H1 (cell line): ENCODE measurements around the gene LOXL4. TPM values are rescaled to one million over a fixed set of nuclear protein-coding genes. Genes with fewer than 3 reads are reported as not detected.

Experiments used
- CTCF ChIA-PET: fragments of 300-600 bp; sonication (Branson Sonifier 250); formaldehyde crosslinking; loops from one replicate; lab custom pipeline; 2021; ENCODE audit not compliant: partially characterized antibody; lab: Charles Lee
- POLR2A ChIA-PET: fragments of 300-600 bp; sonication (Branson Sonifier 250); formaldehyde crosslinking; loops from one replicate; lab custom pipeline; 2021; ENCODE audit warnings: inconsistent platforms; ENCODE audit not compliant: partially characterized antibody; lab: Charles Lee
- DNase-seq, 2 experiments: peaks; one replicate each; pipeline versions ENCODE4 v3.0.0 to v3.0.0-alpha.2; 2010 to 2022; ENCODE audit warnings: low spot score in 2 of 2, low read depth in 1 of 2, mixed read lengths in 1 of 2
- FAIRE-seq: peaks from 2 replicates; lab custom pipeline; 2011; peaks lifted over from hg19 to GRCh38; lab: Jason Lieb, UNC
- H2AFZ ChIP-seq: 2 replicates; pipeline ENCODE4 v1.8.1; 2012; ENCODE audit warnings: low read length, inconsistent platforms
- H2AK5ac ChIP-seq: 2 replicates; pipeline ENCODE4 v1.6.1; 2013; ENCODE audit warnings: low read depth, low read length
- H2BK120ac ChIP-seq: replicated peaks from 2 replicates; pipeline ENCODE3; 2013; ENCODE audit warnings: low read depth, low read length, inconsistent platforms
- H2BK12ac ChIP-seq: 2 replicates; pipeline ENCODE4 v1.6.1; 2013; ENCODE audit warnings: low read depth, low read length
- H2BK15ac ChIP-seq: 2 replicates; pipeline ENCODE4 v1.6.1; 2013; ENCODE audit warnings: low read length
- H2BK20ac ChIP-seq: 2 replicates; pipeline ENCODE4 v1.6.1; 2013; ENCODE audit warnings: low read length
- H2BK5ac ChIP-seq: 2 replicates; pipeline ENCODE4 v1.6.1; 2013; ENCODE audit warnings: low read depth, low read length
- H3K14ac ChIP-seq: 2 replicates; pipeline ENCODE4 v1.6.1; 2013; ENCODE audit warnings: inconsistent platforms; ENCODE audit not compliant: insufficient read length
- H3K18ac ChIP-seq: 2 replicates; pipeline ENCODE4 v1.6.1; 2013; ENCODE audit warnings: low read length; ENCODE audit errors: extremely low read depth
- H3K23ac ChIP-seq: 2 replicates; pipeline ENCODE4 v1.6.1; 2013; ENCODE audit warnings: inconsistent platforms; ENCODE audit not compliant: insufficient read length
- H3K23me2 ChIP-seq: 2 replicates; pipeline ENCODE4 v1.6.1; 2013; ENCODE audit warnings: low read depth, low read length
- H3K27ac ChIP-seq: 2 replicates; pipeline ENCODE4 v1.6.1; 2011; ENCODE audit warnings: low read depth, low read length, inconsistent platforms
- H3K27me3 ChIP-seq, 4 experiments: replicated peaks in 1 of 4; 1 replicate in 1 of 4; 2 replicates in 3 of 4; pipeline versions ENCODE4 v1.6.1 to v1.8.1; 2011 to 2013; ENCODE audit warnings: low read length in 3 of 4, mild to moderate bottlenecking in 3 of 4, inconsistent platforms in 2 of 4, mixed read lengths in 2 of 4, moderate library complexity in 1 of 4; ENCODE audit not compliant: control insufficient read depth in 3 of 4, insufficient read depth in 3 of 4; ENCODE audit errors: extremely low read depth in 1 of 4
- H3K36me3 ChIP-seq, 4 experiments: 2 replicates each; pipeline versions ENCODE4 v1.6.1 to v1.8.1; 2011 to 2013; ENCODE audit warnings: mild to moderate bottlenecking in 4 of 4, low read length in 3 of 4, moderate library complexity in 2 of 4, control low read depth in 1 of 4, inconsistent platforms in 1 of 4; ENCODE audit not compliant: insufficient read depth in 4 of 4, control insufficient read depth in 2 of 4
- H3K4ac ChIP-seq: replicated peaks from 2 replicates; pipeline ENCODE3; 2013; ENCODE audit warnings: low read length, low read depth, mixed read lengths, inconsistent platforms; ENCODE audit not compliant: insufficient read length
- H3K4me1 ChIP-seq, 4 experiments: replicated peaks in 1 of 4; 1 replicate in 1 of 4; 2 replicates in 3 of 4; pipeline versions ENCODE4 v1.6.1 to v1.8.1; 2011 to 2013; ENCODE audit warnings: low read length in 3 of 4, inconsistent platforms in 2 of 4, mixed read lengths in 1 of 4; ENCODE audit not compliant: insufficient read depth in 4 of 4, control insufficient read depth in 3 of 4
- H3K4me2 ChIP-seq, 2 experiments: 2 replicates each; pipeline versions ENCODE4 v1.6.1 to v1.8.1; 2011 to 2013; ENCODE audit warnings: low read depth in 2 of 2, low read length in 2 of 2, control low read depth in 1 of 2, inconsistent platforms in 1 of 2, mild to moderate bottlenecking in 1 of 2; ENCODE audit not compliant: insufficient read depth in 1 of 2
- H3K4me3 ChIP-seq, 4 experiments: fragments of 200-600, 300-600 bp in 1 of 4; sonication (generic), shearing (Covaris generic), sonication (Bioruptor Twin) in 1 of 4; 2 replicates each; pipeline versions ENCODE4 v1.5.1 to v1.8.1; 2011 to 2016; ENCODE audit warnings: low read length in 4 of 4, low read depth in 3 of 4, control low read depth in 2 of 4, inconsistent platforms in 2 of 4, mild to moderate bottlenecking in 2 of 4, mixed read lengths in 1 of 4, moderate library complexity in 1 of 4; ENCODE audit not compliant: insufficient read depth in 2 of 4; ENCODE audit errors: extremely low read depth in 1 of 4
- H3K56ac ChIP-seq: replicated peaks from 2 replicates; pipeline ENCODE3; 2013; ENCODE audit warnings: low read depth, mild to moderate bottlenecking, mixed read lengths, low read length, inconsistent platforms; ENCODE audit not compliant: insufficient read length
- H3K79me1 ChIP-seq: 2 replicates; pipeline ENCODE4 v1.6.1; 2013; ENCODE audit warnings: low read depth, low read length, control low read depth
- H3K79me2 ChIP-seq, 2 experiments: 2 replicates each; pipeline versions ENCODE4 v1.6.1 to v1.8.1; 2012 to 2013; ENCODE audit warnings: low read length in 2 of 2, mild to moderate bottlenecking in 2 of 2, inconsistent platforms in 1 of 2; ENCODE audit not compliant: insufficient read depth in 2 of 2, control insufficient read depth in 1 of 2
- H3K9ac ChIP-seq, 4 experiments: replicated peaks in 1 of 4; 1 replicate in 1 of 4; 2 replicates in 3 of 4; pipeline versions ENCODE4 v1.6.1 to v1.8.1; 2011 to 2013; ENCODE audit warnings: low read depth in 3 of 4, low read length in 3 of 4, control low read depth in 2 of 4, mild to moderate bottlenecking in 2 of 4, moderate library complexity in 2 of 4, inconsistent platforms in 1 of 4; ENCODE audit errors: extremely low read depth in 1 of 4
- H3K9me3 ChIP-seq, 2 experiments: 2 replicates each; pipeline versions ENCODE4 v1.6.1 to v1.8.1; 2012 to 2013; ENCODE audit warnings: mild to moderate bottlenecking in 2 of 2, moderate library complexity in 2 of 2, control low read depth in 1 of 2, inconsistent platforms in 1 of 2, low read depth in 1 of 2, low read length in 1 of 2, mixed read lengths in 1 of 2; ENCODE audit not compliant: insufficient read depth in 2 of 2
- H4K20me1 ChIP-seq, 2 experiments: replicated peaks in 1 of 2; 2 replicates each; pipeline versions ENCODE3 to v1.8.1; 2011 to 2013; ENCODE audit warnings: inconsistent platforms in 2 of 2, low read length in 2 of 2, mild to moderate bottlenecking in 1 of 2; ENCODE audit not compliant: insufficient read depth in 2 of 2, control insufficient read depth in 1 of 2
- H4K5ac ChIP-seq: 2 replicates; pipeline ENCODE4 v1.6.1; 2013; ENCODE audit warnings: low read length, low read depth, mixed read lengths, inconsistent platforms; ENCODE audit not compliant: insufficient read length
- H4K8ac ChIP-seq: 2 replicates; pipeline ENCODE4 v1.8.0; 2013; ENCODE audit warnings: mild to moderate bottlenecking, moderate library complexity, low read length, inconsistent platforms; ENCODE audit not compliant: insufficient read depth; ENCODE audit errors: extremely low read depth
- H4K91ac ChIP-seq: replicated peaks from 2 replicates; pipeline ENCODE3; 2013; ENCODE audit warnings: low read length, mixed read lengths, inconsistent platforms; ENCODE audit not compliant: insufficient read length
- CEBPB ChIP-seq: IDR thresholded peaks from 2 replicates; pipeline ENCODE4 v1.6.1; 2012; ENCODE audit warnings: low read depth, low read length
- CHD1 ChIP-seq: IDR thresholded peaks from 2 replicates; pipeline ENCODE4 v1.6.1; 2012; ENCODE audit warnings: low read depth, low read length, improper control_type of control experiment
- EP300 ChIP-seq, 2 experiments: IDR thresholded peaks; 1 replicate in 1 of 2; 2 replicates in 1 of 2; pipeline ENCODE4 v1.6.1; 2011 to 2012; ENCODE audit warnings: low read depth in 2 of 2, low read length in 2 of 2, mild to moderate bottlenecking in 2 of 2, borderline replicate concordance in 1 of 2, inconsistent platforms in 1 of 2, moderate library complexity in 1 of 2
- HDAC6 ChIP-seq: IDR thresholded peaks from one replicate; pipeline ENCODE4 v1.7.1; 2012; ENCODE audit warnings: low read depth, mild to moderate bottlenecking, inconsistent platforms, low read length, moderate library complexity
- NRF1 ChIP-seq: IDR thresholded peaks from 2 replicates; pipeline ENCODE4 v1.6.1; 2011; ENCODE audit warnings: mild to moderate bottlenecking, low read depth, low read length, improper control_type of control experiment
- POLR2A ChIP-seq, 2 experiments: IDR thresholded peaks; 1 replicate in 1 of 2; 2 replicates in 1 of 2; pipeline ENCODE4 v1.6.1; 2011; ENCODE audit warnings: low read depth in 2 of 2, low read length in 2 of 2, mild to moderate bottlenecking in 2 of 2; ENCODE audit errors: control extremely low read depth in 1 of 2
- RBBP5 ChIP-seq: IDR thresholded peaks from 2 replicates; pipeline ENCODE4 v1.7.1; 2012; ENCODE audit warnings: low read depth, mild to moderate bottlenecking, inconsistent platforms, low read length, moderate library complexity, borderline replicate concordance
- RNF2 ChIP-seq: fragments of 200-900, 300-1000 bp; sonication (generic); IDR thresholded peaks from 2 replicates; pipeline ENCODE4 v1.7.1; 2016; ENCODE audit warnings: borderline replicate concordance, low read depth, mild to moderate bottlenecking, antibody characterized with exemption, low read length; ENCODE audit not compliant: poor library complexity, severe bottlenecking; ENCODE audit errors: missing control alignments
- SRF ChIP-seq: IDR thresholded peaks from 2 replicates; pipeline ENCODE4 v1.6.1; 2011; ENCODE audit warnings: mild to moderate bottlenecking, low read depth, low read length, moderate library complexity
- TEAD4 ChIP-seq: IDR thresholded peaks from 2 replicates; pipeline ENCODE4 v1.6.1; 2012; ENCODE audit warnings: low read depth, low read length, inconsistent platforms, mixed read lengths
- ZNF274 ChIP-seq: IDR thresholded peaks from 2 replicates; pipeline ENCODE4 v1.7.0; 2012; ENCODE audit warnings: low read length, borderline replicate concordance; ENCODE audit errors: extremely low read depth
- WGBS, 2 experiments: shearing (Covaris generic) in 1 of 2; methylation state at CpG; one replicate each; pipeline versions ENCODE4 v1.1.6 to v1.1.7; 2013 to 2015; ENCODE audit warnings: low lambda C conversion rate in 2 of 2, mixed read lengths in 2 of 2, inconsistent platforms in 1 of 2, low coverage in 1 of 2, missing lambda C conversion rate in 1 of 2; ENCODE audit not compliant: insufficient replicate concordance in 2 of 2, insufficient coverage in 1 of 2, insufficient read length in 1 of 2; ENCODE audit errors: extremely low coverage in 1 of 2, missing lambda C conversion rate in 1 of 2; 5-methylcytosine and 5-hydroxymethylcytosine counted together
- polyA plus RNA-seq, 7 experiments: library from polyadenylated mRNA; depleted of rRNA in 3 of 7; stranded (reverse) in 5 of 7; unstranded in 2 of 7; fragments of >200 nt in 5 of 7; fragments of 200-250 nt in 2 of 7; gene quantifications; 1 replicate in 5 of 7; 2 replicates in 1 of 7; 4 replicates in 1 of 7; pipeline versions ENCODE4 v1.2.1 to v1.2.3, GENCODE V29; 2011 to 2013; ENCODE audit warnings: missing spikeins in 2 of 7, mixed read lengths in 2 of 7
- total RNA-seq: library from RNA; stranded (reverse); fragmentation: NEBNext Ultra II Directional; extraction: Animal tissue kit (Norgen Biotek cat#: 25700); gene quantifications from 2 replicates; pipeline ENCODE4 v1.2.1, GENCODE V29; 2021
- TF ChIP-seq, protein P1 (sequence below): IDR thresholded peaks from 2 replicates; pipeline ENCODE4 v1.6.1; 2011; ENCODE audit warnings: low read length, improper control_type of control experiment

Gene LOXL4
- total and polyA plus RNA-seq, 2 of the 8 experiments (the other 6 are each of a cell fraction or from before 2014, with no cell fraction given), result 0.13 to 0.27 TPM

DNA sequence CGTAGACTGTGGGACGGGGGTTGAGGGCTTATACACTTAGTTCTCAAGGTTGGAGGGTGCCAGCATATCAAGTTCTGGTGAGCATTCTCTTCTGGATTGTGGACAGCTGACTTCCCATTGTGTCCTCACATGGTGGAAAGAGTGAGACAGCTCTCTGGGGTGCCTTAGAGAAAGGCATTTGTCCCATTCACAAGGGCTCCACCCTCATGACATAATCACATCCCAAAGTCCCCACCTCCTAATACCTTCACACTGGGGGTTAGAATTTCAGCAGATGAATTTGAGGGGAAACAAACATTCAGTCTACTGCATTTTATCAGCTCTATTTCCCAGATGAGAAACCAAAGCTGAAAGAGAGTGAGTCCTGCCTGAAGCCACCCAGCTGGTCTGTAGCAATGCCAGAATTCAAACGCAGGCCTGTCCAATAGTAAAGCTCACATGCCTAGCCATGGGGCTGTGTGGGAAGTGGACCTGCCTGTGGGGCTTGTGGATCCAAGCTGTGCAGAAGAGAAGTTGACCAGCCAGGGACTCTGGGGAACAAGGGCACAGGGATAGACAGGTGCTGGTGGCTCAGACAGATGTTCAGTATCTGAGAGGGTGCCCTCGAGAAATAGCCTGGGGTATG is 34.9 kb upstream of the LOXL4 start:
- DNase-seq, result no peak
- no peak for TF ChIP-seq POLR2A (IDR thresholded peaks at IDR 0.05; ENCODE audit: control extremely low read depth in 1 of 2, low read depth in 2 of 2, low read length in 2 of 2)
- TF ChIP-seq RNF2, result no peak
- no peak for TF ChIP-seq SRF
- TF ChIP-seq NRF1, result no peak
- TF ChIP-seq HDAC6, result no peak
- no peak for TF ChIP-seq RBBP5
- TF ChIP-seq, protein P1, sequence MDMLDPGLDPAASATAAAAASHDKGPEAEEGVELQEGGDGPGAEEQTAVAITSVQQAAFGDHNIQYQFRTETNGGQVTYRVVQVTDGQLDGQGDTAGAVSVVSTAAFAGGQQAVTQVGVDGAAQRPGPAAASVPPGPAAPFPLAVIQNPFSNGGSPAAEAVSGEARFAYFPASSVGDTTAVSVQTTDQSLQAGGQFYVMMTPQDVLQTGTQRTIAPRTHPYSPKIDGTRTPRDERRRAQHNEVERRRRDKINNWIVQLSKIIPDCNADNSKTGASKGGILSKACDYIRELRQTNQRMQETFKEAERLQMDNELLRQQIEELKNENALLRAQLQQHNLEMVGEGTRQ, result no peak
- TF ChIP-seq TEAD4, result no peak
- no peak for TF ChIP-seq CHD1
- no peak for TF ChIP-seq CEBPB
- no peak for TF ChIP-seq ZNF274
- TF ChIP-seq EP300 (IDR thresholded peaks at IDR 0.05; ENCODE audit: borderline replicate concordance in 1 of 2, low read depth in 2 of 2, low read length in 2 of 2), result no peak

More for the DNA sequence above, 34.9 kb upstream of the LOXL4 start:
- no peak overlapping the region for H2BK5ac ChIP-seq
- no peak overlapping the region for H2BK12ac ChIP-seq
- H3K79me1 ChIP-seq, result no peaks in the 10 kb centered on the region
- H3K9ac ChIP-seq, result no peak overlapping the region
- 83% methylated on average over 4 of the region's 4 CpGs; no CpG with 5 or more reads in 1 of the 2 experiments for WGBS, 2 experiments
- H3K4me3 ChIP-seq, result no peak overlapping the region
- H3K23ac ChIP-seq, result no peak overlapping the region
- H3K79me2 ChIP-seq, result no peaks in the 10 kb centered on the region
- no peak overlapping the region for H2BK15ac ChIP-seq
- no peaks in the 10 kb centered on the region for H3K36me3 ChIP-seq
- no peaks in the 10 kb centered on the region for H3K23me2 ChIP-seq
- no peak for FAIRE-seq
- H3K18ac ChIP-seq, result no peak overlapping the region
- no peak overlapping the region for H4K5ac ChIP-seq
- no peak overlapping the region for H4K8ac ChIP-seq
- H2AK5ac ChIP-seq, result no peak overlapping the region
- H4K91ac ChIP-seq, result no peak overlapping the region
- 0 out of 2 replicates have a peak overlapping the region, but pooled peaks have one; percentile 9 for H2BK20ac ChIP-seq
- H3K14ac ChIP-seq, result no peak overlapping the region
- H2AFZ ChIP-seq, result no peak overlapping the region
- no peak overlapping the region for H3K56ac ChIP-seq
- CTCF ChIA-PET, result interaction anchor here (0.5 to 2.8 kb wide), 14 partner anchors 10 to 352 kb away, joined by 3 to 20 read pairs (median 4); no protein-coding TSS in a partner anchor
- POLR2A ChIA-PET, result no interaction called here
- H3K27me3 ChIP-seq, result no peaks in the 10 kb centered on the region
- no peaks in the 10 kb centered on the region for H4K20me1 ChIP-seq
- H3K4ac ChIP-seq, result no peak overlapping the region
- H3K9me3 ChIP-seq, result no peaks in the 10 kb centered on the region
- no peak overlapping the region for H2BK120ac ChIP-seq
- H3K27ac ChIP-seq, result no peak overlapping the region
- peaks cover 0 to 5% (median 1%) of the 10 kb centered on the region in 4 experiments; a peak in 3 of 7 replicates for H3K4me1 ChIP-seq
- no peak overlapping the region for H3K4me2 ChIP-seq
